Stimulated activated CD4-positive, alpha-beta T cell treated with anti-CD3 and anti-CD28 coated beads, Interleukin-15, amount 100 ng/mL, for 1 hour (primary cell): ENCODE data around the gene MAML3.

Experiments used
- DNase-seq, 2 donors: peaks; one replicate each; pipeline ENCODE4 v3.0.0-alpha.2; 2020; ENCODE audit warnings: low read depth in 1 of 2, low spot score in 1 of 2

The MAML3 gene

GRCh38 chr4:140156529-140157171, 2.7 kb upstream of the MAML3 start:
- DNase-seq: no peak

- no peak for DNase-seq
Observed at GRCh38 chr4:140154572-140154891, 548 bp upstream of the MAML3 start.

- no peak for DNase-seq
Observed at GRCh38 chr4:140153419-140153717, 616 bp downstream of the MAML3 start.

GRCh38 chr4:140152751-140153418, 1.1 kb downstream of the MAML3 start:
- peak; percentile 10 to 23 for DNase-seq

- DNase-seq: peak; percentile 53 to 57
Observed at GRCh38 chr4:140152013-140152703, 1.8 kb downstream of the MAML3 start.

- peak in 1 of 2 donors; percentile 25 for DNase-seq
Observed at GRCh38 chr4:140151699-140152012, 2.3 kb downstream of the MAML3 start.

- peak; percentile 27 to 41 for DNase-seq
Observed at GRCh38 chr4:140150886-140151698, 2.9 kb downstream of the MAML3 start.

GRCh38 chr4:140150636-140150885, 3.4 kb downstream of the MAML3 start:
- DNase-seq: no peak

GRCh38 chr4:140149846-140150635, 3.9 kb downstream of the MAML3 start:
- DNase-seq: peak; percentile 21 to 34

- DNase-seq: no peak
Observed at GRCh38 chr4:140144050-140144449, 9.9 kb downstream of the MAML3 start.

GRCh38 chr4:140141210-140141835, 12.7 kb downstream of the MAML3 start:
- DNase-seq: no peak

- no peak for DNase-seq
Observed at GRCh38 chr4:140140566-140140965, 13.4 kb downstream of the MAML3 start.

- DNase-seq: no peak
Observed at GRCh38 chr4:140138428-140138827, 15.6 kb downstream of the MAML3 start.

- DNase-seq: no peak
Observed at GRCh38 chr4:140137671-140138070, 16.3 kb downstream of the MAML3 start.

GRCh38 chr4:140136509-140136908, 17.5 kb downstream of the MAML3 start:
- DNase-seq: no peak

- DNase-seq: no peak
Observed at GRCh38 chr4:140135529-140136088, 18.4 kb downstream of the MAML3 start.

GRCh38 chr4:140134746-140135425, 19.1 kb downstream of the MAML3 start:
- no peak for DNase-seq

GRCh38 chr4:140133576-140133975, 20.4 kb downstream of the MAML3 start:
- no peak for DNase-seq

GRCh38 chr4:140131675-140132229, 22.2 kb downstream of the MAML3 start:
- no peak for DNase-seq

GRCh38 chr4:140130677-140131076, 23.3 kb downstream of the MAML3 start:
- no peak for DNase-seq
